Mesodermal cell (in vitro differentiated cells): ENCODE data around the gene FBH1.
"Not testable (repeated sequence)": the region's sequence is repeated elsewhere in the genome, so short reads cannot be mapped to it uniquely, and the experiment has no call there.

Experiments
- H3K27ac ChIP-seq: 2 replicates; pipeline ENCODE4 v1.7.0; 2013; ENCODE audit warnings: mild to moderate bottlenecking, low read depth, low read length, moderate library complexity; ENCODE audit not compliant: severe bottlenecking
- H3K36me3 ChIP-seq: 2 replicates; pipeline ENCODE4 v1.7.1; 2013; ENCODE audit warnings: mild to moderate bottlenecking, low read length, moderate library complexity; ENCODE audit not compliant: control insufficient read depth, insufficient read depth
- H3K4me1 ChIP-seq: one replicate; pipeline ENCODE4 v1.7.1; 2013; ENCODE audit warnings: mild to moderate bottlenecking, low read length; ENCODE audit not compliant: insufficient read depth, control insufficient read depth, poor library complexity, severe bottlenecking
- H3K4me3 ChIP-seq: 2 replicates; pipeline ENCODE4 v1.7.0; 2013; ENCODE audit warnings: low read length, control low read depth, mild to moderate bottlenecking; ENCODE audit not compliant: insufficient read depth, poor library complexity, severe bottlenecking; ENCODE audit errors: extremely low read depth
- H3K9me3 ChIP-seq: 2 replicates; pipeline ENCODE4 v1.7.1; 2013; ENCODE audit warnings: mild to moderate bottlenecking, low read length, moderate library complexity; ENCODE audit not compliant: control insufficient read depth
- WGBS, 2 experiments: methylation state at CpG; one replicate each; pipeline ENCODE4 v1.1.5; 2013; ENCODE audit warnings: missing lambda C conversion rate in 2 of 2; ENCODE audit not compliant: insufficient coverage in 2 of 2; 5-methylcytosine and 5-hydroxymethylcytosine counted together

FBH1 gene

DNA sequence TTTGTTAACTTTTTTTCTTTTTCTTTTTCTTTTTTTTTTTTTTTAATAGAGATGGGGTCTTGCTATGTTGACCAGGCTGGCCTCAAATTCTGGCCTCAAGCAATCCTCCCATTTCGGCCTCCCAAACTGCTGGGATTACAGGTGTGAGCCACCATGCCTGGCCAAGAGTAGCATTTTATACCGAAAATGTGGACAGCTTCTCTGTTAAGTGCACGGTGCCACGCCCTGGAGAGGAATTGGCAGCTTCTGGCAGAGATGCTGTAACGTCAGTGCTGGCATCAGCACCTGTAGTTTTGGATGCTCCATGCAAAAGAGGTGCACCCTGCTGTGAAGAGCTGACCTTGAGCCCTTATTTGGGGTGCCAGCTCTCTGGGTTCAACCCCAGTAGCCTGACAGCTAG lies 69.1 kb downstream of the FBH1 start:
- Histone ChIP-seq H3K36me3 (no peaks in the 10 kb centered on the region), H3K4me1 (peaks cover 6% of the 10 kb centered on the region), H3K27ac (no peak overlapping the region), H3K4me3 (no peak overlapping the region), H3K9me3 (no peaks in the 10 kb centered on the region)
- 94% methylated on average over 5 of the region's 5 CpGs for WGBS, 2 experiments

DNA sequence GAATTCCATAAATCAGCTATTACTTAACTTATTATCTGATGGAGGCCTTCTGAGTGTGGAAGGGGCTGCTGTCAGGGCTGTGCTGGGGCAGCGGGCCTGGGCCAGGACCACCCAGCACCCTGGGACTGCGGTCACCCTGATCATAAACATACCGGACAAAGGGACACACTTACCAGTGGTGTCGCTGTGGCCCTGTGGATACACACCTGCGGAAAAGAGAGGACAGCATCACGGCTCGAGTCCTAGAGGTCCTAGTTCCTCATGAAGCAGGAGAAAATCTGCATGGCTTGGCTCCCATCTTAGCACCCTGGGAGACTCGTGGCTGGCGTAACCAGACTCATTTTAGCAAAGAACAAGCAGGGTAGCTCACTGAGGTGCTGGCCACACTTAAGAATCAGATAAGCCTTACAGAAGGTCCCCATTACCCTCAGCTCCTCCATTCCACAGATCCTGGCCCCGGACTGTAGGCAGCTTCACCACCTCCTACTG lies 69.6 kb downstream of the FBH1 start:
- H3K9me3 ChIP-seq: no peaks in the 10 kb centered on the region
- peaks cover 6% of the 10 kb centered on the region for H3K4me1 ChIP-seq
- WGBS, 2 experiments: 97% methylated on average over 9 to 10 of the region's 10 CpGs
- no peak overlapping the region for H3K27ac ChIP-seq
- no peak overlapping the region for H3K4me3 ChIP-seq
- H3K36me3 ChIP-seq: no peaks in the 10 kb centered on the region

DNA sequence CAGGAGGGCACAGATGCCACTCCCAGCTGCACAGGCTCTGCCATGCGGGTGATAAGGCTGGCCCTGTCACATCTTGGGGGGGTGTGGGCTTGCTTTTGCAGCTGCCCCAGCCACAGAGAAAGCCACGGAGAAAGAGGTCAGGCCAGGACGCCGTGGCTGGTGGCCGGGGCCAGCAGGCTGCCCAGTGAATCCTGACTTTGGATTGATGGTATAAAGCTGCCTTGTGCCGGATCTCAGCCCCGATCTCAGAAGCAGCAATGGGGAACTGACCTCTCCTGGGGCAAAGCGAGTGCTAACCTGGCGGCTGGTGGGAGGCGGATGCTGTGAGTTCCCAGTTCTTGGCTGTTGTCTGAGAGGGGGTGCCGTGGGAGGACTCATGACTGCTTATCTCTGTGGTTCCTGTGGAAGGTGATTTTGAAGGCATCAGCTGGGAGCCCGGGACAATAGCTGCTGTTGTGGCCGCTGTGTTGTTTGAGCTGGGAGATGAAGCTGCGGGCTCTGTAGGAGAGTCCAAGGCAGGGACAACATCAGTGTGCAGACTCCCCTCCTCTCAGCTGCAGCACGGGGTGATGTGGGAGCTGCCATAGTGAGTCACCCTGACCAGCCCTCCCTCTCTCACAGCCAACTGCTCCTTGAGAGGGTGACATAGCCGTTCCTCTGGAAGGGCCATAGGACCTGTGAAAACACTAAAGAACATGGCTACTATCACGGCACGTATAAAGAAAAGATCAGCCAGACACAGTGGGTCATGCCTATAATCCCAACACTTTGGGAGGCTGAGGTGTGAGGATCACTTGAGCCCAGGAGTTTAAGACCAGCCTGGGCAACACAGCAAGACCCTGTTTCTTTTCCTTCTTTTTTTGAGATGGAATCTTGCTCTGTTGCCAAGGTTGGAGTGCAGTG lies 70.3 kb downstream of the FBH1 start:
- H3K4me3 ChIP-seq: no peak overlapping the region
- no peak overlapping the region for H3K27ac ChIP-seq
- 87 to 94% methylated on average over 15 of the region's 18 CpGs for WGBS, 2 experiments
- H3K4me1 ChIP-seq: peaks cover 6% of the 10 kb centered on the region
- H3K9me3 ChIP-seq: no peaks in the 10 kb centered on the region
- no peaks in the 10 kb centered on the region for H3K36me3 ChIP-seq

DNA sequence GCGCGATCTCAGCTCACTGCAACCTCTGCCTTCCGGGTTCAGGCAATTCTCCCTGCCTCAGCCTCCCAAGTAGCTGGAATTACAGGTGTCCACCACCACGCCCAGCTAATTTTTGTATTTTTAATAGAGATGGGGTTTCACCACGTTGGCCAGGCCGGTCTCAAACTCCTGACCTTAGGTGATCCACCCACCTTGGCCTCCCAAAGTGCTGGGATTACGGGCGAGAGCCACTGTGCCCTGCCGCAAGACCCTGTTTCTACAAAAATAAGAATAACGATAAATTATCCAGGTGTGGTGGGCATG lies 70.9 kb downstream of the FBH1 start:
- WGBS, 2 experiments: 98% methylated on average over 6 to 8 of the region's 10 CpGs

DNA sequence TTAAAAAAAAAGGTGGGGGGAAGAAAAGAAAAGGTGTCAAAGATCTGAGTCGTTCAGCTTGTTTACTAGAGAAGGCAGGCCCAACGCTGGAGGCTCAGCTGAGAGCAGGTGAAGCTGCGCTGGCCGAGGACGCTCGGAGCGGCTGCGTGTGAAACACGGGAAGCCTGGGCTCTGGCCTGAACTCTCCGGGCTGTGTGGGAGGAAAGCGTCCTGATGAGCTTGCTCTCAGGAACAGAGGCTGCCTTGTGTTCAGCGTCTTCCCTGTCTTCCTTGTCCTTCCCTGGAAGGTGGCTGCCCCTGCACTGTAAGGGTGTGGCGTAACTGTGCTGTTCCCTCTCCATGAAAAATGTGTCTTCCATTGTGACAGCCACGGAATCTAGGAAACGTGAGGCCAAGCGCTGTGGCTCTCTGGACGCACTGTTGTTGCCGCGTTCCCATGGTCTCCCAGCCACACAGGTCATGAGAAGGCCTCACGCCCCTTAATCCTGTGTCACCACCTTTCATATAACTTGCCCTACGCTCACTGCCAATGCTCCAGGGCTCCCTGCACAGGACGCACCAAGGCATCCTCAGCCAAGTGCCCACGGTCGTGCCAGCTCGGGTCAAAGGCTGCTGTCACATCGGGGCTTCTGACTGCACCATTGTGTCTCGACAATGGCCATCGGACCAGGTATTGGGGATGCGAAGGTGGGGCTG lies 71.5 kb downstream of the FBH1 start:
- Histone ChIP-seq H3K4me1 (peaks cover 6% of the 10 kb centered on the region), H3K36me3 (no peaks in the 10 kb centered on the region), H3K4me3 (no peak overlapping the region), H3K27ac (no peak overlapping the region), H3K9me3 (no peaks in the 10 kb centered on the region)
- WGBS, 2 experiments: 89 to 91% methylated on average over 27 to 29 of the region's 29 CpGs

More for the DNA sequence above, 70.9 kb downstream of the FBH1 start:
- H3K4me1 ChIP-seq, H3K9me3 ChIP-seq, H3K4me3 ChIP-seq, H3K36me3 ChIP-seq, H3K27ac ChIP-seq: not testable (repeated sequence)

DNA sequence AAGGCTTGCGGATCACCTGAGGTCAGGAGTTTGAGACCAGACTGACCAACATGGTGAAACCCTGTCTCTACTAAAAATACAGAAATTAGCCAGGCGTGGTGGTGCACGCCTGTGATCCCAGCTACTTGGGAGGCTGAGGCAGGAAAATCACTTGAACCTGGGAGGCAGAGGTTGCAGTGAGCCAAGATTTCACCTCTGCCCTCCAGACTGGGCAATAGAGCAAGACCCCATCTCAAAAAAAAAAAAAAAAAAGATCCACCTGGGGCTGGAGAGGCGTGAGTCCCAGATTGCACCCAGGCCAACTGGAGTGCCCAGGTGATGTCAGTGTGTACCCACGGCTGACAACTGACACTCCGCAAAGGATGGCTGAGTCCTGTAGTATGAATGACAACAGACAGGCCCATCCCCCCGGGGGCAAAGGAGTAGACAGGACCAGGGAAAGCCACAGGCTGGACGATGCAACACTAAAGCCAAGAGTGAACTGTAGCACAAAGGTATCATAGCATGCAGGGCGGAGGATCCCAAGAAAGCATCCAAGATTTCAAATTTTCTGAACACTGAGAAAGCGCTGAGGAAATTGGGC lies 72.4 kb downstream of the FBH1 start:
- not testable (repeated sequence) for H3K4me1 ChIP-seq, H3K9me3 ChIP-seq, H3K36me3 ChIP-seq, H3K4me3 ChIP-seq, H3K27ac ChIP-seq
- 91 to 97% methylated on average over 8 to 9 of the region's 10 CpGs for WGBS, 2 experiments

DNA sequence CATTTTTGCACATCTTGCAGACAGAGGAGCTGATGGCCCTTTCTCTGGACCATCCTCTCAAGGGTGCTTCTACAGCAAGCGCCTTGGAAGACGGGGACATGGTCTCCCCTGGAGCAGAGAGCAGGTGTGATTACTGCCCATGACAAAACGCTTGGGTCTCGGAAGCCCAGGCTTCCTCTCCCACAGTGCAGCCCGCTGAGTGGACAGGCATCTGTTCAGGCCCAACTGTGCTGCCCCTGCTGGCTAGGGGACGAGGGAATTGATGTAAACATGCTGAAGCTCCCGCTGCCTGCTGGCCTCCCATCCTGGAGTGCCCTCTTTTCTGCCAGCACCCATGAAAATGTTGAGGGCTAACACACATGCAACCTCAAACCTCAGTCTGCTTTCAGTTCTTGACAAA lies 73.0 kb downstream of the FBH1 start:
- WGBS, 2 experiments: 77 to 91% methylated on average over 7 of the region's 7 CpGs
- peaks cover 6% of the 10 kb centered on the region for H3K4me1 ChIP-seq

DNA sequence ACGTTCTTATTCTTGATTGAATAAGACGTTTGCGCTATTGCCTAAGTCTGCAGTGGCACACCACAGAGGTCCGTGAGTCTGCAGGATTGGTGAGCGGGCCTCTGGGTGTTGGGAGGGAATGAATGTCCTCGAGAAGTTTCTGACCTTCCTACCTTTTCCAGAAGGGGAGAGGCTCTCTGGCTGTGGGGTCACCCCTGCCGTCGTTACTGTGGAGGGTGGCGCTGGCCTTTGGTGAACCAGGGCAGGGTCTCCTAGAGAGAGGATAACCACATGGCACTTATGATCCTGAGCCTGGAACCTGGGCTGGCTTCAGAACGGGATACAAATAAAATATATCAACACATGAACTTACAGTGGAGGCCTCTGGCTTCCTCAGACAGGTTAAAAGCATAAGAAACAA lies 73.5 kb downstream of the FBH1 start:
- 82 to 92% methylated on average over 5 to 9 of the region's 10 CpGs for WGBS, 2 experiments
- H3K4me3 ChIP-seq: no peak overlapping the region
- H3K27ac ChIP-seq: no peak overlapping the region
- no peaks in the 10 kb centered on the region for H3K9me3 ChIP-seq
- H3K4me1 ChIP-seq: peaks cover 8% of the 10 kb centered on the region
- H3K36me3 ChIP-seq: no peaks in the 10 kb centered on the region

More for the DNA sequence above, 73.0 kb downstream of the FBH1 start:
- Histone ChIP-seq H3K4me3 (no peak overlapping the region), H3K36me3 (no peaks in the 10 kb centered on the region), H3K27ac (no peak overlapping the region), H3K9me3 (no peaks in the 10 kb centered on the region)

DNA sequence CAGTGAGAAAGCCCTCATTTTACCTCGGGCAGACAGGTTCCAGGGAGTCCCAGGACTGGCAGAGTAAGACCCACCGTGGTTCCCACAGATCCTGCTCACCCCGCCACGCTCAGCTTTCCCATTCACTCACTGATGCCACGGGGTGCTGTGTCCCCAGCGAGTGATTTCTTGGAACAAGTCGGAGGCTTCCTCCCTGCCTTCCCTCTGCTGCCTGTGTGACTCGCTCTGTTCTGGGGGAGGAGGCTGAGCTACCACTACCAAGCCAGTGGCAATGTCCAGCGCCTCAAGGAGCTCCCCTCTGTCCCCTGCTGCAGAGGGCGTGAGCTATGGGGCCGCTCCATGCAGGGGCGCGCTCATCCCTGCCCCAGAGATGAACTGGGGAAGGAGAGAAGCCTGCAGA lies 74.7 kb downstream of the FBH1 start:
- H3K36me3 ChIP-seq: no peaks in the 10 kb centered on the region
- H3K4me3 ChIP-seq: no peak overlapping the region
- no peak overlapping the region for H3K27ac ChIP-seq
- no peaks in the 10 kb centered on the region for H3K9me3 ChIP-seq
- peaks cover 8% of the 10 kb centered on the region for H3K4me1 ChIP-seq
- 94% methylated on average over 10 to 11 of the region's 13 CpGs for WGBS, 2 experiments

DNA sequence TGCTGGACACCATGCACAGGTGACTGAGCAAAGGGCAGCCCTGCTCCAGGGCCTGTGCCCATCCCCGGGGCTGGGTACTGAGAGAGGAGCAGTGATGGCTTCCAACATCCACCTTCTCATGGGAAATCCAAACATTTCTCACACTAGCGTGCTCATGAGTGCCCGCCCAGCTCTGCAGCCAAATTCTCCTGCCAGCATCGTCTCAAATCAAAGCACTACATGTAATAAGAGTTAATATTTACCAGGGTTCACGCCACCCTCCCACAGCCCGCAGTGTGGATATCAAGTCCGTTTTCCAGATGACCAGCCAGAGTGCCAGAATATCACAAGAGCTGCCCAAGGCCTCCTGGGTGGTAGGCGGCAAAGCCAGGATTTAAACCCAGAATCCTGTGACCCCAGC lies 75.2 kb downstream of the FBH1 start:
- Histone ChIP-seq H3K9me3 (no peaks in the 10 kb centered on the region), H3K27ac (no peak overlapping the region)
- 84 to 90% methylated on average over 5 to 7 of the region's 8 CpGs for WGBS, 2 experiments

More for the DNA sequence above, 75.2 kb downstream of the FBH1 start:
- H3K4me3 ChIP-seq: no peak overlapping the region
- no peaks in the 10 kb centered on the region for H3K36me3 ChIP-seq
- peaks cover 7% of the 10 kb centered on the region for H3K4me1 ChIP-seq
